ENCODE data around the gene ZNF653. TPM values are rescaled to one million over a fixed set of nuclear protein-coding genes. Genes with fewer than 3 reads are reported as not detected.

ZNF653 gene
- total RNA-seq, 1 experiment from 2014 or later, result 10.3 TPM

DNA sequence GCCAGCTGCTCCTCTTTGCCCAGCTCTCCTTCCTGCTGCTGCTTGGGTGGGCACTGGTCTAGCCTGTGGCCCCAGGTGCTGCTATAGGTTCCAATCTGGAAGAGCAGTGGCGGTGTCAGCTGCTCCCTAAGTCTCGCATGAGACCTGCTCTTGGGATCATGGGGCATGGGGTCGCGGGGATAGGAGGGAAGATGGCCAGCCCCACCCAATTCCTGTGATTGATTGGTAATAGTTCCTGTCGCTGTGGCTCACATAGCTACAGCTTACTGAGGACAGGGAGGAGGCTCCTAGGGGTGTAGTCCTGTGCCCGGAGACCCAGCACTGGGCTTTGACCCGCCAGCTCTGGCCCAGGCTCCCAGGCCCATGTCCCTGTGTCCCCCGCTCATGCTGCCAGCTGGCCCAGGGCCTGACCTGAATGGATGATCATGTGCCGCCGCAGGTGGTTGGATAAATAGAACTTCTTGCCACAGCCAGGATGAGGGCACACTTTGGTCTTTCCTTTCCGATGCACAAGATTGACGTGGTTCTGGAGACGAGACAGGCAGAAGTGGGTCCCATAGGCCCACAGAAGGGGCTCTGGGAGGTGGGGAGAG, 20.3 kb downstream of the ZNF653 start (continued):
- TF ChIP-seq, protein P1, sequence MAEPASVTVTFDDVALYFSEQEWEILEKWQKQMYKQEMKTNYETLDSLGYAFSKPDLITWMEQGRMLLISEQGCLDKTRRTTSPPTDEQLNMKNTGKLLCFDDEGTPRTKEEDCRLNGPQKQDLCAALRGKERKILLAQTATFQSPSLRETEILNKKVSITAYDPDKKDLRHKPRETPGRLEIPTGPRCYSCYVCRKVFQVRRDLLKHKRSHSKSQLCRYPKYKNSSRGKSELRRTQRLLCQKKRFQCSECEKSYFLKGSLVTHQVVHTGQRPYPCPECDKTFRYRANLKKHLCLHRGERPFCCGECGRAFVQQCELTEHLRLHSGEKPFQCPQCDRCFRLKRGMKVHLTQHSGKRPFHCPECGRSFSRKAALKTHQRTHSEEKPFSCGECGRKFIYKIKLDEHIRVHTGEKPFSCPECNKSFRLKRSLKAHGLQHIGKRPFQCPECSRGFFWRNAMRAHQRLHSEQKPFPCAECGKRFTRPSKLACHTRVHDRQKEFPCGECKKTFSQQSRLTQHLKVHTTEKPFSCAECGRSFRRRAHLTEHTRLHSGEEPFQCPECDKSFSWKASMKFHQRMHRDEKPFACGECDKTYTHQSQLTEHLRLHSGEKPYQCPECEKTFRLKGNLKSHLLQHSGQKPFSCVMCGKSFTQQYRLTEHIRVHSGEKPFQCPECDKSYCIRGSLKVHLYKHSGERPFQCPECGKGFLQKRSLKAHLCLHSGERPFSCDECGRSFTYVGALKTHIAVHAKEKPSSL (CRISPR knock-in tag; conservative IDR thresholded peaks at IDR 0.05), result no peak

DNA sequence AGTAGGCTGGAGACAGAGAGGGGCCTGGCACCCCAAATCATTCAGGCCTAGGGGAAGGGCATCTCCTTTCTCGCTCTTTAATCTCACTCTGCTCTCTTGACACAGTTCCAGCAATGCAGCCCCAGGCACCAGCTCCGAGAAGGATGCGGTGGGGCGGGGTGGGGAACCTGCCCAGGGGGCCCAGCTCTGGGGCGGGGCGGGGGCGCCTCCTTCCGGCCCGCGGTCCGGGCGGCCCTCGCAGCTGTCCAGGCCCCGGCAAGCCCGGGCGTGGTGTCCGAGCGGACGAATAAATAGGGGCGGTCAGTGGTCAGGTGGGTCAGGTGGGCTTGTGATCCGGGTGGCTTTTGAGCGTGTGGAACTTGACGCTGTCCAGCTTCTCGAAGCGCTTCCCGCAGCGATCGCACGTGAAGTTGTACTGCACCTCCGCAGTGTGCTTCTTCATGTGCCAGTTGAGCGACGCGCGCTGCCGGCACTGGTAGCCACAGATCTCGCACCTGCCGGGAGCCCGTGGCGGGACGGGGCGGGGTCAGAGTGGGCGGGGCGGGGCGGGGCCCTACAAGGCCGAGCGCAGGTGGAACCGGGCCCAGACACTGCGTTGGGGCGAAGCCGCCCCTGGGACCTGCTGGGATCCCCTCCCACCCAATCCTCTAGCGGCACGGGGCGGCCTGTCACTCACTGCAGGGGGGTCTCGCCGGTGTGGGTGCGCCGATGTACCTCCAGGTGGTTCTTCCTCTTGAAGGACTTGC, 22.1 kb downstream of the ZNF653 start:
- H3K4me3 Mint-ChIP-seq, result no peak overlapping the region
- H3K9me3 Mint-ChIP-seq, result no peaks in the 10 kb centered on the region
- no peak for ATAC-seq
- peaks cover 38% of the 10 kb centered on the region for H3K27me3 Mint-ChIP-seq (ENCODE audit: low read depth)
- DNase-seq (ENCODE audit: low spot score), result peak; percentile 47
- ChIA-PET CTCF (interaction anchor here (1.0 to 3.1 kb wide), 22 partner anchors 8 to 340 kb away, joined by 3 to 37 read pairs (median 8); partner anchors contain the start of genes ECSIT, EPOR, ODAD3 and PRKCSH), POLR2A (interaction anchor here (1.3 kb wide), 1 partner anchor 31 kb away, joined by 8 read pairs; no protein-coding TSS in a partner anchor)
- H3K36me3 Mint-ChIP-seq, result no peaks in the 10 kb centered on the region
- H3K27ac Mint-ChIP-seq, result no peak overlapping the region
- peaks cover 13% of the 10 kb centered on the region for H3K4me1 Mint-ChIP-seq
- TF ChIP-seq MAX (CRISPR knock-in tag; IDR thresholded peaks at IDR 0.05) (peak; percentile 13; the same call in 1 of the 2 replicates), ATF2 (CRISPR knock-in tag; IDR thresholded peaks at IDR 0.05; ENCODE audit: borderline replicate concordance, low read depth) (no peak)

- no peak overlapping the region for H3K27ac Mint-ChIP-seq
- peaks cover 13% of the 10 kb centered on the region for H3K4me1 Mint-ChIP-seq
- DNase-seq (ENCODE audit: low spot score) (peak; percentile 89), ATAC-seq (peak; percentile 8; the same call in 1 of the 2 replicates)
- H3K36me3 Mint-ChIP-seq, result no peaks in the 10 kb centered on the region
- CTCF ChIA-PET, result interaction anchor here (0.6 to 3.1 kb wide), 47 partner anchors 9 to 341 kb away, joined by 3 to 37 read pairs (median 5); partner anchors contain the start of genes ACP5, CCDC159, ECSIT and ELOF1
- peak overlapping the region; percentile 62 for H3K4me3 Mint-ChIP-seq
- POLR2A ChIA-PET, result interaction anchor here (0.5 to 1.3 kb wide), 5 partner anchors 30 to 114 kb away, joined by 3 to 8 read pairs (median 3); partner anchors contain the start of gene RGL3
- H3K9me3 Mint-ChIP-seq, result no peaks in the 10 kb centered on the region
- H3K27me3 Mint-ChIP-seq (ENCODE audit: low read depth), result peaks cover 48% of the 10 kb centered on the region
- TF ChIP-seq ETV6 (CRISPR knock-in tag; IDR thresholded peaks at IDR 0.05) (peak; percentile 97), NR1H2 (CRISPR knock-in tag; IDR thresholded peaks at IDR 0.05) (no peak), TEAD4 (CRISPR knock-in tag; IDR thresholded peaks at IDR 0.05) (0 out of 2 replicates have a peak, but pooled peaks have one; percentile 14), SMAD4 (CRISPR knock-in tag; IDR thresholded peaks at IDR 0.05) (no peak; the same call in 1 of the 2 replicates), NR3C1 (CRISPR knock-in tag; conservative IDR thresholded peaks at IDR 0.05; ENCODE audit: low read depth) (no peak), NFATC4 (CRISPR knock-in tag; IDR thresholded peaks at IDR 0.05) (peak; percentile 10; the same call in 1 of the 2 replicates), ZSCAN18 (CRISPR knock-in tag; IDR thresholded peaks at IDR 0.05) (no peak), AFF4 (CRISPR knock-in tag; IDR thresholded peaks at IDR 0.05; ENCODE audit: borderline replicate concordance) (0 out of 2 replicates have a peak, but pooled peaks have one; percentile 29)
- TF ChIP-seq, protein P2, sequence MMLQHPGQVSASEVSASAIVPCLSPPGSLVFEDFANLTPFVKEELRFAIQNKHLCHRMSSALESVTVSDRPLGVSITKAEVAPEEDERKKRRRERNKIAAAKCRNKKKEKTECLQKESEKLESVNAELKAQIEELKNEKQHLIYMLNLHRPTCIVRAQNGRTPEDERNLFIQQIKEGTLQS (CRISPR knock-in tag; conservative IDR thresholded peaks at IDR 0.05), result no peak
- TF ChIP-seq, protein P3, sequence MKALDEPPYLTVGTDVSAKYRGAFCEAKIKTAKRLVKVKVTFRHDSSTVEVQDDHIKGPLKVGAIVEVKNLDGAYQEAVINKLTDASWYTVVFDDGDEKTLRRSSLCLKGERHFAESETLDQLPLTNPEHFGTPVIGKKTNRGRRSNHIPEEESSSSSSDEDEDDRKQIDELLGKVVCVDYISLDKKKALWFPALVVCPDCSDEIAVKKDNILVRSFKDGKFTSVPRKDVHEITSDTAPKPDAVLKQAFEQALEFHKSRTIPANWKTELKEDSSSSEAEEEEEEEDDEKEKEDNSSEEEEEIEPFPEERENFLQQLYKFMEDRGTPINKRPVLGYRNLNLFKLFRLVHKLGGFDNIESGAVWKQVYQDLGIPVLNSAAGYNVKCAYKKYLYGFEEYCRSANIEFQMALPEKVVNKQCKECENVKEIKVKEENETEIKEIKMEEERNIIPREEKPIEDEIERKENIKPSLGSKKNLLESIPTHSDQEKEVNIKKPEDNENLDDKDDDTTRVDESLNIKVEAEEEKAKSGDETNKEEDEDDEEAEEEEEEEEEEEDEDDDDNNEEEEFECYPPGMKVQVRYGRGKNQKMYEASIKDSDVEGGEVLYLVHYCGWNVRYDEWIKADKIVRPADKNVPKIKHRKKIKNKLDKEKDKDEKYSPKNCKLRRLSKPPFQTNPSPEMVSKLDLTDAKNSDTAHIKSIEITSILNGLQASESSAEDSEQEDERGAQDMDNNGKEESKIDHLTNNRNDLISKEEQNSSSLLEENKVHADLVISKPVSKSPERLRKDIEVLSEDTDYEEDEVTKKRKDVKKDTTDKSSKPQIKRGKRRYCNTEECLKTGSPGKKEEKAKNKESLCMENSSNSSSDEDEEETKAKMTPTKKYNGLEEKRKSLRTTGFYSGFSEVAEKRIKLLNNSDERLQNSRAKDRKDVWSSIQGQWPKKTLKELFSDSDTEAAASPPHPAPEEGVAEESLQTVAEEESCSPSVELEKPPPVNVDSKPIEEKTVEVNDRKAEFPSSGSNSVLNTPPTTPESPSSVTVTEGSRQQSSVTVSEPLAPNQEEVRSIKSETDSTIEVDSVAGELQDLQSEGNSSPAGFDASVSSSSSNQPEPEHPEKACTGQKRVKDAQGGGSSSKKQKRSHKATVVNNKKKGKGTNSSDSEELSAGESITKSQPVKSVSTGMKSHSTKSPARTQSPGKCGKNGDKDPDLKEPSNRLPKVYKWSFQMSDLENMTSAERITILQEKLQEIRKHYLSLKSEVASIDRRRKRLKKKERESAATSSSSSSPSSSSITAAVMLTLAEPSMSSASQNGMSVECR (CRISPR knock-in tag; IDR thresholded peaks at IDR 0.05; ENCODE audit: borderline replicate concordance), result no peak
Measured at GRCh38 chr19:11482384-11483050, 23.1 kb downstream of the ZNF653 start.
